HEK293 (cell line): Measurements from ENCODE around the gene OVOL2.

Experiments used
- CTCF ChIA-PET: fragments of 350-600 bp; formaldehyde crosslinking; extraction: SDS; loops from one replicate; lab custom pipeline; 2021; ENCODE audit warnings: antibody characterized with exemption; lab: Yijun Ruan, JAX
- POLR2A ChIA-PET: fragments of 300-600 bp; formaldehyde crosslinking; extraction: SDS; loops from one replicate; lab custom pipeline; 2020; ENCODE audit warnings: antibody characterized with exemption, inconsistent platforms; lab: Yijun Ruan, JAX
- H3K27ac ChIP-seq: fragments of 200-500 bp; sonication (Bioruptor generic); 2 replicates; pipeline ENCODE4 v1.5.1; 2014; ENCODE audit warnings: low read depth, low read length, control low read depth, inconsistent platforms; ENCODE audit errors: extremely low read depth
- H3K36me3 ChIP-seq, 2 experiments: fragments of 200-500 bp in 1 of 2; sonication (Bioruptor generic) in 1 of 2; 1 replicate in 1 of 2; 2 replicates in 1 of 2; pipeline ENCODE4 v1.5.1; 2014 to 2017; ENCODE audit warnings: inconsistent platforms in 2 of 2, low read length in 2 of 2; ENCODE audit not compliant: control insufficient read depth in 2 of 2, insufficient read depth in 1 of 2
- H3K4me1 ChIP-seq: fragments of 200-500 bp; sonication (Bioruptor generic); 2 replicates; pipeline ENCODE4 v1.5.1; 2014; ENCODE audit warnings: mild to moderate bottlenecking, low read length, inconsistent platforms; ENCODE audit not compliant: control insufficient read depth, insufficient read depth
- H3K4me3 ChIP-seq: 2 replicates; pipeline ENCODE4 v1.5.1; 2011; ENCODE audit warnings: low read depth, mild to moderate bottlenecking, control low read depth, low read length, moderate library complexity
- H3K9me3 ChIP-seq: fragments of 200-500 bp; sonication (Bioruptor generic); 2 replicates; pipeline ENCODE4 v1.5.1; 2014; ENCODE audit warnings: low read depth, low read length, inconsistent platforms; ENCODE audit not compliant: control insufficient read depth, insufficient read depth
- HOXA7 ChIP-seq: sonication (generic); formaldehyde crosslinking; IDR thresholded peaks from 2 replicates; pipeline ENCODE4 v1.8.1; 2022; ENCODE audit warnings: missing genetic modification reagents, borderline replicate concordance
- IKZF3 ChIP-seq: fragments of 450-650 bp; IDR thresholded peaks from 2 replicates; pipeline ENCODE4 v1.5.0; 2018; ENCODE audit warnings: missing biosample characterization, mild to moderate bottlenecking, missing genetic modification characterization, moderate library complexity
- KLF8 ChIP-seq: fragments of 450-650 bp; formaldehyde crosslinking; IDR thresholded peaks from 2 replicates; pipeline ENCODE4 v1.5.1; 2016; ENCODE audit warnings: missing biosample characterization, missing genetic modification characterization
- RBAK ChIP-seq: fragments of 450-650 bp; formaldehyde crosslinking; IDR thresholded peaks from 2 replicates; pipeline ENCODE4 v1.5.1; 2016; ENCODE audit warnings: missing biosample characterization, missing genetic modification characterization
- YY1 ChIP-seq: fragments of 450-650 bp; formaldehyde crosslinking; IDR thresholded peaks from 2 replicates; pipeline ENCODE4 v1.5.1; 2018; ENCODE audit warnings: missing biosample characterization, missing genetic modification characterization
- ZFHX2 ChIP-seq: fragments of 450-650 bp; formaldehyde crosslinking; conservative IDR thresholded peaks from 2 replicates; pipeline ENCODE4 v1.5.1; 2016; ENCODE audit warnings: missing biosample characterization, missing genetic modification characterization
- ZNF138 ChIP-seq: fragments of 450-650 bp; formaldehyde crosslinking; IDR thresholded peaks from 2 replicates; pipeline ENCODE4 v1.5.1; 2016; ENCODE audit warnings: missing biosample characterization, missing genetic modification characterization, borderline replicate concordance
- ZNF404 ChIP-seq: fragments of 450-650 bp; formaldehyde crosslinking; IDR thresholded peaks from 2 replicates; pipeline ENCODE4 v1.5.1; 2017; ENCODE audit warnings: missing biosample characterization, missing genetic modification characterization
- ZNF560 ChIP-seq: fragments of 450-650 bp; formaldehyde crosslinking; IDR thresholded peaks from 2 replicates; pipeline ENCODE4 v1.5.1; 2017; ENCODE audit warnings: missing biosample characterization, missing genetic modification characterization, borderline replicate concordance
- ZNF600 ChIP-seq: fragments of 450-650 bp; formaldehyde crosslinking; IDR thresholded peaks from 2 replicates; pipeline ENCODE4 v1.5.1; 2016; ENCODE audit warnings: missing biosample characterization, missing genetic modification characterization
- ZNF843 ChIP-seq: fragments of 450-650 bp; formaldehyde crosslinking; IDR thresholded peaks from 2 replicates; pipeline ENCODE4 v1.5.1; 2016; ENCODE audit warnings: missing biosample characterization, missing genetic modification characterization
- TF ChIP-seq, protein P1 (sequence below): fragments of 450-650 bp; formaldehyde crosslinking; IDR thresholded peaks from 2 replicates; pipeline ENCODE4 v1.5.1; 2016; ENCODE audit warnings: missing biosample characterization, missing genetic modification characterization
- TF ChIP-seq, protein P2 (sequence below): fragments of 450-650 bp; formaldehyde crosslinking; IDR thresholded peaks from 2 replicates; pipeline ENCODE4 v1.5.1; 2016; ENCODE audit warnings: missing biosample characterization, missing genetic modification characterization
- TF ChIP-seq, protein P3 (sequence below): fragments of 450-650 bp; formaldehyde crosslinking; IDR thresholded peaks from 2 replicates; pipeline ENCODE4 v1.5.1; 2016; ENCODE audit warnings: missing biosample characterization, missing genetic modification characterization
- TF ChIP-seq, protein P4 (sequence below): fragments of 450-650 bp; formaldehyde crosslinking; conservative IDR thresholded peaks from 2 replicates; pipeline ENCODE4 v1.5.1; 2016; ENCODE audit warnings: low read depth, missing biosample characterization, missing genetic modification characterization
- TF ChIP-seq, protein P5 (sequence below): fragments of 450-650 bp; formaldehyde crosslinking; IDR thresholded peaks from 2 replicates; pipeline ENCODE4 v1.5.1; 2016; ENCODE audit warnings: missing biosample characterization, missing genetic modification characterization

OVOL2 gene

DNA sequence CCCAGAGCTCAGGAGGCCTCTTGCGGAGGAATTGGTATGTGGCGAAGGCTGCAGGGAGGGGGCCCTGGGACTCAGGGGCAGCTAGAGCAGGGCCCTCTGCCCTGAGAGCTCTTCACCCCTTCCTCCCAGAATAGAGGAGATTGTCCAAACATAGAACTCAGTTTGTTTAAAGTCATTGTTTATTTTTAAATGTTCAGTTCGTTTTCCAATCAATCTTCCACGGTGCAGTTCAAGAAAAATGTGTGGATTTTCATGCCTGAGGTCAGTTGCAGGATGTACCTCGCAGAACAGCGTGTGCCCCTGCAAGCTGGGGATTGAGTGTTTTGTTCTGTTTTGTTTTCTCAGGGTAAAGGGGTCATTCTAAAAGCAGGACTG is 51.7 kb downstream of the OVOL2 start:
- POLR2A ChIA-PET, result interaction anchor here (0.9 kb wide), 1 partner anchor 21 kb away, joined by 4 read pairs; no protein-coding TSS in a partner anchor
- H3K27ac ChIP-seq, result no peak overlapping the region
- no peaks in the 10 kb centered on the region for H3K9me3 ChIP-seq
- no peak overlapping the region for H3K4me3 ChIP-seq
- CTCF ChIA-PET, result interaction anchor here (0.7 to 0.9 kb wide), 3 partner anchors 9 to 268 kb away, joined by 3 to 6 read pairs (median 3); no protein-coding TSS in a partner anchor
- H3K4me1 ChIP-seq, result no peaks in the 10 kb centered on the region
- TF ChIP-seq RBAK (tag by site-specific recombination) (no peak), YY1 (tag by site-specific recombination) (no peak), ZNF138 (tag by site-specific recombination) (no peak), ZFHX2 (no peak)
- TF ChIP-seq, protein P1, sequence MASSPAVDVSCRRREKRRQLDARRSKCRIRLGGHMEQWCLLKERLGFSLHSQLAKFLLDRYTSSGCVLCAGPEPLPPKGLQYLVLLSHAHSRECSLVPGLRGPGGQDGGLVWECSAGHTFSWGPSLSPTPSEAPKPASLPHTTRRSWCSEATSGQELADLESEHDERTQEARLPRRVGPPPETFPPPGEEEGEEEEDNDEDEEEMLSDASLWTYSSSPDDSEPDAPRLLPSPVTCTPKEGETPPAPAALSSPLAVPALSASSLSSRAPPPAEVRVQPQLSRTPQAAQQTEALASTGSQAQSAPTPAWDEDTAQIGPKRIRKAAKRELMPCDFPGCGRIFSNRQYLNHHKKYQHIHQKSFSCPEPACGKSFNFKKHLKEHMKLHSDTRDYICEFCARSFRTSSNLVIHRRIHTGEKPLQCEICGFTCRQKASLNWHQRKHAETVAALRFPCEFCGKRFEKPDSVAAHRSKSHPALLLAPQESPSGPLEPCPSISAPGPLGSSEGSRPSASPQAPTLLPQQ (tag by site-specific recombination), result no peak
- H3K36me3 ChIP-seq, result no peaks in the 10 kb centered on the region

DNA sequence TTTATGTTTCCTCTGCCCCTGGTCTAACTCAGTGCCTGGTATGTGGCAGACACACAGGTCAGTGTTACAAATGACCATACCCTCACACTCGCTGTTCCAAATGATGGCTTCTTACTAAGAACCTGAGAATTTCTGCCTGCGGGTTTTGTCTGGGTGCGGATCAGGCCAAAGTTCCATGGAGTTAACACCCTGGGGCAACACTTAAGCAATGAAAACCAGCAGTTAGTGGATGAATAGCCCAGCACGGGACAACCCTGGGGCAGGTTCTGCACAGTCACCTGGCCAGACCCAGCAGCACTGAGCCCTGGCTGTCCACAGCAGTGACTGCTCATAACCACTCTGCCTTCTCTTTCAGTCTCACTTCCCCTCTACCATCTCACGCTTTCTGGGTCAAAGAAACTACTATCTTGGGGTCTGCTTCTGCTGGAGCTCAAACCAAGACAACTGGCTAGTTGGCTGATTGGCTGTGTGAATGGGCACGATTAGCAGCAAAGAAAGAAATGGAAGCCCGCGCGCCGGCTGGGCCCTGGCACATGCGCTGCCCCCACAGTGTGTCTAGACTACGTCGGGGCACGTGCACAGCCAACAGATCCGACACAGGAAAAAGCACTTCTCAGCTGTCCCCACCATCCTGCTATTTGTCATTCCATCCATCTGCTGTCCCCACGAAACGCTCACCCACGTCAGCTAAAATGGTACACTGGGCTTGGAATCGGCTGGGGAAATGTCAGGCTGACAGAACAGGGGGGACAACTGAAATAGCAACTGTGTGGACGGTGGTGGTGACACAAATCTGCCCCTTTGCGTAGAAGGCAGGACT is 52.3 kb downstream of the OVOL2 start:
- CTCF ChIA-PET, result interaction anchor here (0.9 to 1.0 kb wide), 3 partner anchors 10 to 269 kb away, joined by 3 to 6 read pairs (median 3); no protein-coding TSS in a partner anchor
- Histone ChIP-seq H3K4me1 (no peaks in the 10 kb centered on the region), H3K36me3 (no peaks in the 10 kb centered on the region), H3K9me3 (no peaks in the 10 kb centered on the region), H3K4me3 (no peak overlapping the region)
- no peak for TF ChIP-seq ZNF560 (tag by site-specific recombination)
- TF ChIP-seq, protein P2, sequence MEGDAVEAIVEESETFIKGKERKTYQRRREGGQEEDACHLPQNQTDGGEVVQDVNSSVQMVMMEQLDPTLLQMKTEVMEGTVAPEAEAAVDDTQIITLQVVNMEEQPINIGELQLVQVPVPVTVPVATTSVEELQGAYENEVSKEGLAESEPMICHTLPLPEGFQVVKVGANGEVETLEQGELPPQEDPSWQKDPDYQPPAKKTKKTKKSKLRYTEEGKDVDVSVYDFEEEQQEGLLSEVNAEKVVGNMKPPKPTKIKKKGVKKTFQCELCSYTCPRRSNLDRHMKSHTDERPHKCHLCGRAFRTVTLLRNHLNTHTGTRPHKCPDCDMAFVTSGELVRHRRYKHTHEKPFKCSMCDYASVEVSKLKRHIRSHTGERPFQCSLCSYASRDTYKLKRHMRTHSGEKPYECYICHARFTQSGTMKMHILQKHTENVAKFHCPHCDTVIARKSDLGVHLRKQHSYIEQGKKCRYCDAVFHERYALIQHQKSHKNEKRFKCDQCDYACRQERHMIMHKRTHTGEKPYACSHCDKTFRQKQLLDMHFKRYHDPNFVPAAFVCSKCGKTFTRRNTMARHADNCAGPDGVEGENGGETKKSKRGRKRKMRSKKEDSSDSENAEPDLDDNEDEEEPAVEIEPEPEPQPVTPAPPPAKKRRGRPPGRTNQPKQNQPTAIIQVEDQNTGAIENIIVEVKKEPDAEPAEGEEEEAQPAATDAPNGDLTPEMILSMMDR (tag by site-specific recombination), result no peak
- no peak for TF ChIP-seq ZNF600
- TF ChIP-seq HOXA7 (CRISPR knock-in tag), result no peak
- TF ChIP-seq, all 188 proteins: peak for 0
- no peak overlapping the region for H3K27ac ChIP-seq
- POLR2A ChIA-PET, result interaction anchor here (0.9 kb wide), 1 partner anchor 21 kb away, joined by 4 read pairs; no protein-coding TSS in a partner anchor

DNA sequence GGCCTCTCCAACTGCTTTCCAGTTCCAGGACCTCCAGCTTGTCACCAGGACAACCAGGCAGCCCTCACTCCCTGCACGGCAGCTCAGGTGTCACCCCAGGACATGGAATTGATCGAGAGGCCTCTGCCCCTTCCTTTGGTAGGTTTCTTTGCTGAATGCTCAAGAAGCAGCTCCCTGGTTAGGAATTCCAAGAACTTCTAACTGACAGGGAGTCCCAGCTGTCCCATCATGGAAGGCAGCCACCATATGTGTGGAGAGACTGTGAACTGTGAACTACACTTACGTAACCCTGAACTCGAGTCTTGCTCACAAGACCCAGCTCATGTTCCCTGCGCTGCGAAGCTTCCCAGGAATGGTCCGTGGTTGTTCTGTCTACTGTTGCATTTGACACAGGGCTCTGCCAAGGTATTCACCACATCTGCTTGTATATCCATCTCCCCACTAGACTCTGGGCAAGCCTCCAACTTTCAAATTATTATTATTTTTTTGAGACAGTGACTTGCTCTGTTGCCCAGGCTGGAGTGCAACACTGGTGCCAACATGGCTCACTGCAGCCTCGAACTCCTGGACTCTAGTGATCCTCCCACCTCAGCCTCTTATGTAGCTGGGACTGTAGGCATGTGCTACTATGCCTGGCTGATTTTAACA is 53.2 kb downstream of the OVOL2 start:
- H3K27ac ChIP-seq, result no peak overlapping the region
- ChIA-PET POLR2A (no interaction called here), CTCF (interaction anchor here (1.0 kb wide), 1 partner anchor 9 kb away, joined by 3 read pairs; no protein-coding TSS in a partner anchor)
- no peaks in the 10 kb centered on the region for H3K9me3 ChIP-seq
- no peaks in the 10 kb centered on the region for H3K36me3 ChIP-seq
- no peaks in the 10 kb centered on the region for H3K4me1 ChIP-seq
- no peak overlapping the region for H3K4me3 ChIP-seq
- TF ChIP-seq, protein P3, sequence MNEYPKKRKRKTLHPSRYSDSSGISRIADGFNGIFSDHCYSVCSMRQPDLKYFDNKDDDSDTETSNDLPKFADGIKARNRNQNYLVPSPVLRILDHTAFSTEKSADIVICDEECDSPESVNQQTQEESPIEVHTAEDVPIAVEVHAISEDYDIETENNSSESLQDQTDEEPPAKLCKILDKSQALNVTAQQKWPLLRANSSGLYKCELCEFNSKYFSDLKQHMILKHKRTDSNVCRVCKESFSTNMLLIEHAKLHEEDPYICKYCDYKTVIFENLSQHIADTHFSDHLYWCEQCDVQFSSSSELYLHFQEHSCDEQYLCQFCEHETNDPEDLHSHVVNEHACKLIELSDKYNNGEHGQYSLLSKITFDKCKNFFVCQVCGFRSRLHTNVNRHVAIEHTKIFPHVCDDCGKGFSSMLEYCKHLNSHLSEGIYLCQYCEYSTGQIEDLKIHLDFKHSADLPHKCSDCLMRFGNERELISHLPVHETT, result no peak
- TF ChIP-seq, protein P4, sequence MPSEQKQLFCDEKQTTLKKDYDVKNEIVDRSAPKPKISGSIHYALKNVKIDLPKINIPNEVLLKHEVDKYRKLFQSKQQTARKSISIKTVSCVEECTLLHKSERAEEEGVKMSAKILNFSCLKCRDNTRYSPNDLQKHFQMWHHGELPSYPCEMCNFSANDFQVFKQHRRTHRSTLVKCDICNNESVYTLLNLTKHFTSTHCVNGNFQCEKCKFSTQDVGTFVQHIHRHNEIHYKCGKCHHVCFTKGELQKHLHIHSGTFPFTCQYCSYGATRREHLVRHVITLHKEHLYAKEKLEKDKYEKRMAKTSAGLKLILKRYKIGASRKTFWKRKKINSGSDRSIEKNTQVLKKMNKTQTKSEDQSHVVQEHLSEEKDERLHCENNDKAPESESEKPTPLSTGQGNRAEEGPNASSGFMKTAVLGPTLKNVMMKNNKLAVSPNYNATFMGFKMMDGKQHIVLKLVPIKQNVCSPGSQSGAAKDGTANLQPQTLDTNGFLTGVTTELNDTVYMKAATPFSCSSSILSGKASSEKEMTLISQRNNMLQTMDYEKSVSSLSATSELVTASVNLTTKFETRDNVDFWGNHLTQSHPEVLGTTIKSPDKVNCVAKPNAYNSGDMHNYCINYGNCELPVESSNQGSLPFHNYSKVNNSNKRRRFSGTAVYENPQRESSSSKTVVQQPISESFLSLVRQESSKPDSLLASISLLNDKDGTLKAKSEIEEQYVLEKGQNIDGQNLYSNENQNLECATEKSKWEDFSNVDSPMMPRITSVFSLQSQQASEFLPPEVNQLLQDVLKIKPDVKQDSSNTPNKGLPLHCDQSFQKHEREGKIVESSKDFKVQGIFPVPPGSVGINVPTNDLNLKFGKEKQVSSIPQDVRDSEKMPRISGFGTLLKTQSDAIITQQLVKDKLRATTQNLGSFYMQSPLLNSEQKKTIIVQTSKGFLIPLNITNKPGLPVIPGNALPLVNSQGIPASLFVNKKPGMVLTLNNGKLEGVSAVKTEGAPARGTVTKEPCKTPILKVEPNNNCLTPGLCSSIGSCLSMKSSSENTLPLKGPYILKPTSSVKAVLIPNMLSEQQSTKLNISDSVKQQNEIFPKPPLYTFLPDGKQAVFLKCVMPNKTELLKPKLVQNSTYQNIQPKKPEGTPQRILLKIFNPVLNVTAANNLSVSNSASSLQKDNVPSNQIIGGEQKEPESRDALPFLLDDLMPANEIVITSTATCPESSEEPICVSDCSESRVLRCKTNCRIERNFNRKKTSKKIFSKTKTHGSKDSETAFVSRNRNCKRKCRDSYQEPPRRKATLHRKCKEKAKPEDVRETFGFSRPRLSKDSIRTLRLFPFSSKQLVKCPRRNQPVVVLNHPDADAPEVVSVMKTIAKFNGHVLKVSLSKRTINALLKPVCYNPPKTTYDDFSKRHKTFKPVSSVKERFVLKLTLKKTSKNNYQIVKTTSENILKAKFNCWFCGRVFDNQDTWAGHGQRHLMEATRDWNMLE (tag by site-specific recombination), result no peak
- TF ChIP-seq ZNF843, result no peak
- TF ChIP-seq, protein P5, sequence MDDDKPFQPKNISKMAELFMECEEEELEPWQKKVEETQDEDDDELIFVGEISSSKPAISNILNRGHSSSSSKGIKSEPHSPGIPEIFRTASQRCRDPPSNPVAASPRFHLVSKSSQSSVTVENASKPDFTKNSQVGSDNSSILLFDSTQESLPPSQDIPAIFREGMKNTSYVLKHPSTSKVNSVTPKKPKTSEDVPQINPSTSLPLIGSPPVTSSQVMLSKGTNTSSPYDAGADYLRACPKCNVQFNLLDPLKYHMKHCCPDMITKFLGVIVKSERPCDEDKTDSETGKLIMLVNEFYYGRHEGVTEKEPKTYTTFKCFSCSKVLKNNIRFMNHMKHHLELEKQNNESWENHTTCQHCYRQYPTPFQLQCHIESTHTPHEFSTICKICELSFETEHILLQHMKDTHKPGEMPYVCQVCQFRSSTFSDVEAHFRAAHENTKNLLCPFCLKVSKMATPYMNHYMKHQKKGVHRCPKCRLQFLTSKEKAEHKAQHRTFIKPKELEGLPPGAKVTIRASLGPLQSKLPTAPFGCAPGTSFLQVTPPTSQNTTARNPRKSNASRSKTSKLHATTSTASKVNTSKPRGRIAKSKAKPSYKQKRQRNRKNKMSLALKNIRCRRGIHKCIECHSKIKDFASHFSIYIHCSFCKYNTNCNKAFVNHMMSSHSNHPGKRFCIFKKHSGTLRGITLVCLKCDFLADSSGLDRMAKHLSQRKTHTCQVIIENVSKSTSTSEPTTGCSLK (tag by site-specific recombination), result no peak
- no peak for TF ChIP-seq IKZF3 (tag by site-specific recombination)
- TF ChIP-seq ZNF404 (tag by site-specific recombination), result no peak
- no peak for TF ChIP-seq KLF8 (tag by site-specific recombination)
